GM18520 (cell line): ENCODE results near the gene TBC1D5.

Experiments used
- ATAC-seq: cut with Tn5 transposase; IDR thresholded peaks from one replicate; pipeline ENCODE4 v1.9.1; 2021; ENCODE audit not compliant: unreplicated experiment

The TBC1D5 gene

DNA sequence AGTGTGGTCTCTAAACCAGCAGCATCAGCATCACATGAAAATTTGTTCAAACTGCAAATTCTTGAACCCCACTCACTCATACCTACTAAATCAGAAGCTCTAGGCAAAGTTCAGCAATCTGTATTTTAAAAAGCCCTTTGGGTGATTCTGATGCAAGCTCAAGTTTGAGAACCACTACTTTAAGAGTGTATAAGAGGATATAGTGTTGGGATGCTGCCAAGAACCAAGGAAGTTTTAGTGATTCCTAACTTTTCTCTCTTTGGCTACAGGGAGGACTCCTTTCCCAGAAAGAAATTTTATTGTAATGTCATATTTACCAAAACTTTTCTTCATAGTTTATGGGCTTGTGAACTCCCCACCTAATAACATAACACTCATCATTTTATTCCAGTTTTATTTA lies 422.2 kb downstream of the TBC1D5 start:
- no peak for ATAC-seq

DNA sequence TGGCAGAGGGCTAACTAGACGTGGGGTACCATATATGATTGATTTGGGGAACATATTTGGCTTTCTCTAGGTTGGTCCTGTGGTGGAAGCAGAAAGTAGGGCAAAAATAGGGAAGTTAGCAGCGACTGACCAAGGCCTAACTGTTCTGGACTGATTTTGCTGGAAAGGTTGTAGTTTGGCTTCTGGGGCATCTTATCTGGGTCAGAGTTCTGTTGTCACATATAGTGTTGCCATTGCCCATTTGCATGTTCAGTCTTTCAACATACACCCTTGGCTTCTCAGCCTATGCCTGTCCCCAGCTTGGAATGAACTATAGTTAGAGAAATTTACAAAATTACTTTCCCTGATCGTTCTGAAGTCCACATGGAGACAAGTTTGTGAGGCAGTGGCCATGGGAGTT lies 426.5 kb downstream of the TBC1D5 start:
- ATAC-seq: no peak

DNA sequence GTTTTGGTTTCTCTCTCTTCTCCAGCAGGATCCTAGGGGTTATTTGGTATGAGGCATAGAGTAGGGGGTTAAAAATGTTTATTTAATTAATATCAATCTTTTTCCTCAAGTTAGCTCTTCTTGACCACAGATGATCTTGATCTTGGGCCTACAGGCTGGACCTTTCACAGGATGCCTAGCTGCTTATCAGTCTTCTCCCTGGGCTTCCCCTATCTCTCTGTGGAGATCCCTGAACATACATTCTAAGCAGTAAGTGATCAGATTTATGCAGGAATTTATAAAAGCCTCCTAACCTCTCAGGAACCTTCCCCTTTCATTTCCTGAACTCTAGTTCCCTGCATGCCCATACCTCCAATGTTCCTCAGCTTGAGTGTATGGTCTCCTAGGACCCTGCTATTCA lies 428.3 kb downstream of the TBC1D5 start:
- ATAC-seq: no peak

DNA sequence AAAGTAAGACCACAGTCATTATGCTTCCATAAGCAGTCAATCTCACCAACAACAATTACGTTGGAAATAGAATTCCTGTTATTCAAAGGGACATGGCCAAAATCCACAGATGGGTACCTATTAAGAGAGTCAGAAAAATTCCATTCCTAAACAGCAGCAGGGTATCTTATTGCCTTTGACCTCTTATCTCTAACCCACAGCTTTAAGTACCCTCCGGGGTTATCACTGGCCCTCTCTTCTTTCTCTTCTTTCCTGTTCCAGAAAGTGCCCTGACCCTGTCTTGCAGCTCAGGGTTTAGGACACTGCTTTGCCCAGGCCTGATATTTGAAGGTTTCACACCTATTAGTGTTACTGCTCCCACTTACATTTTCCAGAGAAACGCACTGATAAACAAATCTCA lies 428.7 kb downstream of the TBC1D5 start:
- no peak for ATAC-seq

DNA sequence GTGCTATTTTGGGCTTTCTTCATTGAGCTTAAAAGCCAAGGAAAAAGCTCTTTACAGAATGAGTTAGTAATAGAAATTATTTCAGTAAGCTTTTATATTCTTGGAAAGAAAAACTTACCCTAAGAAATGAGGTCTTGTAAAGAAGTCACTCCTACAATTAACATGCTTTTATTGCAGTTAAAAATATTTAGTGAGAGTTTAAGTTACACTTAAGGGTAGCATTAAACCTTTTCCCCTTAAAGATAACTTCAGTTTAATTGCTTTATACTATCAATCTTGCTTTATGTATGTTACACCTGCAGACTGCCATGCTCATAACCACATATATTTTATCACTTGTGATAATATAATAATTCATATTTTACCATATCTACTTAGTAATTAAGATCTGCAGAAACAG lies 431.4 kb downstream of the TBC1D5 start:
- no peak for ATAC-seq

DNA sequence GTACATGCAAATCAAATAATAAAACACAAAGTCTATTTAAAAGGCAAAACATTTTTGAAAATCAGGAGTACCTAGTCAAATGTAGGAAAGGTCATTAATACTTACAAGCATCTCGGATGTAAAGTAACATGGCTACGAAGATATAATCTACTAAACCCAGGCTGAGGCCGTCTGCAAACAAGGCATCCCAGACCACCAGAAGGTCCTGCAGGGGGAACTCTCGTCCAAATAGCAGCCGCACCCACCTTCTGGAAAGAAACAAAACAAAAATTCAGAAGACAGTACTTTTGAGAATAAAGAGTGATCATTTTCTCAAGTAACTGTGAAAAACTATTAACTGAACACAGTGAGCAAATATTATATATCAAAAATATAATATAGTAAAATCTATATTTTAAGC lies 434.5 kb downstream of the TBC1D5 start:
- ATAC-seq: no peak

DNA sequence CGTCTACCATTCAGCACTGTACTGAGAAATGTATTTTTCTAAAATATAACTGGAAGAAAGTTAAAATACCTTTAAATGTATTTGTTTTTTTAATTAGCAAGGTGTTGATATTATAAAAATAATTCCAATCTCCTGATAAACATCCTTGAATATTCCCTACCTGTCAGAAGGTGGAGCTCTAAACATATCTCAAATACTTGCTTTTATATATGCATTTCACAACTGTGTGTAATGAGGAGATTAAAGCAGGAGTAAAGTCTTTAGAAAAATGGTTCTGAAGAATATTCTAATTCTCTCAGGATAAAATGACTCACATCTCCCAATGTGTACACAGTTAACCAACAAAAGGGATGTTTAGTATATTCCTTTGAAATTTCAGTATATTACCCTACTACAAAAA lies 434.9 kb downstream of the TBC1D5 start:
- ATAC-seq: no peak

DNA sequence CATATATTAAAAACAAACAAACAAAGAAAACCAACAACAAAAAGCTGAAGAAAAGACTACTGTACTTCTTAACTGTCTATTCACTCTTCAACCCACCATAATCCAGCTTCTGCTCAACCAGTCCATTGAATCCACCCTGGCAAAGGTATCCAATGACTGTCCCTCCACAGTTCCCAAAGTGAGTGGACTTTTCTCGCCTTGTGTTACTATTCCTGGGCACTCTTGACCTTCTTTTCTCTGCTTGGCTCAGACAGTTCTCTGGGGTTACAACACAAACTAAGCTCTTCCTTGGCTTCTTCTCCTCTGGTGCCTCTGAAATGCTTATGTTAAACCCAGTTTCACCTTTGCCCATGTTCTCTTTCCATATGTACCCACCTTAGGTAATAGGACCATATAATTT lies 437.5 kb downstream of the TBC1D5 start:
- no peak for ATAC-seq

DNA sequence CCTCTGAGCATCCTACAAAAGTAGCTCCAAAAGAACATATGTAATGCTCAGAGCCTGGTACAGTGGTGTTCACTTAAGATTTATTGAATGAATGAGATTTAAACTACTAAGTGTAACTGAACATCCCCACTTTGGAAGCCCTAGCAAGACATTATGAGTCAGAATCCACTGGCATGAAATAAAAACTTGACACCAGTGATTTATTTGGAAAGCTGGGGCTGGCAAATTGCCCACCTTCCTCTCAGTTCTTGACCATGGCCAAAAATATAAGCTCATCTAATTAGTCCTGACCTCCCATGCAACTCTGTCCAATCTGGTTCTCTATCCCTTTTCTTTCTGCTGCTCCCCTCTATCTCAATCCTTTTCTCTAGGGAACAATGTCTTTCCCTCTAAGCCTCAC lies 439.7 kb downstream of the TBC1D5 start:
- no peak for ATAC-seq

DNA sequence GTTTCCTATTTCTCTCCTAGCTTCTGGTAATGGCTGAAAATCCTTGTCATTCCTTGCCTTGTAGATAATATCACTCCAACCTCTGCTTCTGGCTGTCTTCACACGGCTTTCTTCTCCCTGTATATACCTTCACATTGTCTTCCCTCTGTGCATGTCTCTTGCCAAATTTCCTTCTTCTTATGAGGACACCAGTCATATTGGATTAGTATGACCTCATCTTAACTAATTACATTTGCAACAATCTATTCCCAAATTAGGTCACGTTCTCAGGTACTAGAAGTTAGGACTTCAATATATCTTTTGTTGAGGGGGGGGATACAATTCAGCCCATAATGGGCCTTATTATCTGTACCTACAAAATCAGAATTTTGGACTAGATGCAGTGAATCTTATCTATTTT lies 440.3 kb downstream of the TBC1D5 start:
- ATAC-seq: no peak

DNA sequence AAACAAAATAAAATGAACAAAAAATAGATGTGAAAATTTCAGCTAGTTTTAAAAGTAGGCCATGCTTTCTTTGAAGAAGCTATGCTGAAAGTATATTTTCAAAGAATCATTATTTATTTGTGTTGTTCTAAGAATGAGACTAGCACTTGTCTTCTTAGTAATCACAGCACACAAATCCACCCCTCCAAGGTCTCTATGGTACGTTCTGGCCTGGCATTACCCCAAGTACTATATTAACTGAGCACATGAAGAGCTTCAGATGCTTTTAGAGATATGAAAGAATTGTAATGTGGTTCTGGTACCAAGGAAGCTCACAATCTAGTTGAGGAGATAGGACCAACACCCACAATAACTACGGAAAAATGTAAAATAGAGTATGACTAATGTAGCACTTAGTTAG lies 441.2 kb downstream of the TBC1D5 start:
- no peak for ATAC-seq

DNA sequence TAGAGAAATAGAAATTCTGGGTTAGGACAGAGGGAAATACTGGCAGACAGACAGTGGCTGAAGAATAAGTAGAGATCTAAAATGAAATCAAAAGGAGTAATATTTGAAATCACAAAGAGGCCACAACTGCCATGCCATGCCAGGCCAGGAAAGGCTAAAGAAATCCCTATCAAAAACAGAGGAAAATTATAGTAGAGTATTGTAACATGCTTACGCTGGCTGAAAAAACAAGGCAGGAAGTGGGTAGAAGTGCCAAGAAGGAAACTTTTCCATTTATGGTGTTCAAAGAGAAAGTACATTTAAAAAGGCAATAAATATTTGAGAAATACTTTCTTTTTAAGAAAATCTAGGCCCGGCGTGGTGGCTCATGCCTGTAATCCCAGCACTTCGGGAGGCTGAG lies 442.0 kb downstream of the TBC1D5 start:
- no peak for ATAC-seq

DNA sequence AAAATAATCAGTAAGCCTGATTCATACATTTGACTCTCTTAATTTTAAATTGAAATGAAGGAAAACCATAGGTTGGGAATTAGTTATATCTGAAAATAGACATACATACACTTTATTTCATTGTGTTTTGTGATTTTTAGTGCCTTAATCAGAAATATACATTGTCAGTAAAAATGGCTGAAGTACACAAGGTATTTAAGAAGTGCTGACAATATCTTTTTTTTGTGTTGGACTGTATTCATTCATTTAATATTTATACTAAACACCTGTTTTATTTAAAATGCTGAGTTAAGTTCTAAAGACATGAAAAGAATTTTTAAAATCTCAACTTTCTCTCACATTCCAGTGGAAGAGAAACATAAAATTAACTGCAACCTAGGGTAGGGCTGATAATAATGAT lies 444.4 kb downstream of the TBC1D5 start:
- no peak for ATAC-seq

DNA sequence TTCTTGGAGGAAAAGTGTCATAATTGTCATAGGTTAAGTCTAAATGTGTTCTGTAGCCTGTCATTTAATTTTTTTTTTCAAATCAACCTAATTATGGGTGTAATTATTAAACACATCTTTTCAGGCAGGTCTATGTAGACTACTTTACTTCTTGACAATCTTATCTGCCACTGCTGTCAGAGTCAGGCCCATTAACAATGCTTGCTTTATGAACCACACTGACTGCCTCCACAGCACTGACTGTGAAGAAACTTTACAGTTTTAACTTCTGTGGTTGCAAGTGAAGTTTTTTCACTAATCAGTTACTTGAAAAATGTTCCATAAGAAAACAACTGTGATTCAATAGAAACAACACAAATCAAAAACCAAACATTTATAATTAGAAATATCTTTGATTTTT lies 449.9 kb downstream of the TBC1D5 start:
- no peak for ATAC-seq

DNA sequence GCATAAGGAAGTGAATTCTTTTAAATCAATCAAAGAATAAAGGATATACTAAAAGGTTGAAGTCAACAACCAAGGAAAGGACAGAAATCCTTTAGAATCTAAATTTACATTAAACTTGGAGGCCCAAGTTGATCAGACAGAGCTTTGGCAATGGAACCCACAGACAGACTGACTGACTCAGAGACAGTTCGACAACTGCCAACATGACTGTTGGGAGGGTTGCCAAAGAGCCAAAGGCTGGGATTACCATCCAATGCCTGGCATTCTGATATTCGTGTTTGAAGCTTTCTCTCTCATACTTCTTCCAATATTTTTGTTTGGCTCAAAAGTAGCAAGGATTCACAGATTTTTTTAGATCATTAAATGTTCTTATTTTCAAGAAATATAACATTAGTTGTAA lies 451.5 kb downstream of the TBC1D5 start:
- no peak for ATAC-seq

DNA sequence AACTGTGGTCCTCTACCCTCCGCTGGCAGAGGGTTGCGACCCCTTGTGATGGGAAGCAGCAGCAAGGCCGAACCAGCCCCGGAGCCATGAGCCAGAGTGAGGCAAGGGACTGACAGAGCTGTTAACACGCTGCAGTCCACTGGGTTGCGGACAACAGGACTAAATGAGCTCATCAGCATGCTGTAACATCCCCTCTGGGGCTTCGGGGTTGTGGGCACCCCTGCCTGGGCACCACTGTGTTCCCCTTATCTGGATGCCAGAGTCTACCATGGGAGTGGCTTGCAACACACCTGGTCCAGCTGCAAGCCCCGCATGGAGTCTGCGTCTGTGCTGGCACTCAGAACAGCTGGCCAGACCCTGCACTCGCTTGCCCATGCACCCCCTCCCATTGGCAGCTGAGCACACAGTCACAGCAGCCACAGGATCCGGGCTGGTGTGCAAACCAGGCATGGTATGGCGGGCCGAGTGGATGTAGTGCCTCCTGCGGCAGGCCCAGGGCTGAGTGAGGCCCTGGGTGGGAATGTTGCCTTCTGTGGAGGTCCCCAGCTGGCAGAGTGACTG lies 453.5 kb downstream of the TBC1D5 start:
- ATAC-seq: no peak

DNA sequence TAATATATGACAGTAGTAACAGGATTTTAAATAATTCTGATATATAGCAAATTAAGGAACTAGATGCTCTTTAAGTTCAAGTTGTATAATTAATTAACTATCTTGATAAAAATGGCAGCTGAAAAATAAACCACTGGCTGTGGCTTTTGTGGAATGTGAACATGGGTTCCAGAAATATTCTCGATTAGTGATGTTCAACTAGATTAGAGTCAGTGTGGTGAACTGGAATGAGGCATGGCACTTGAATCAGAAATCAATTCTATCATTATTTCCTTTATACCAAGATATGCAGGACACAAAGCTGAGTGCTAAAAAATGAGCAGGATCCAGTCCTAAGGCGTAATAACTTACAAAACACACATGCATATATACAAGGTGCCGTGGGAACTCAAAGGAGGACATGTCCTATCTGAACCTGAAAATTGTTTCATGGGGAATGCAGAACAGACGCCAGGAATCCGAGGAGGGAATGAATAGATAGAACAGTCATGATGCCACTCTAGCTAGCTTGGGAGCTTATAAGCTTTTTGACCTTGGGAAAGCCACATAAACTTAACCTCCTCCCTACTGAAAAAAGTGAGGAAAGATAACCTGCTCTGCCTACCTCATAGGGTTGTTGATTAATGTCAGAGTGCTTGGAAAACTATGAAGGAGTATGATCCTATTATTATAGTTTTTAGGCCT lies 455.3 kb downstream of the TBC1D5 start:
- ATAC-seq: no peak

DNA sequence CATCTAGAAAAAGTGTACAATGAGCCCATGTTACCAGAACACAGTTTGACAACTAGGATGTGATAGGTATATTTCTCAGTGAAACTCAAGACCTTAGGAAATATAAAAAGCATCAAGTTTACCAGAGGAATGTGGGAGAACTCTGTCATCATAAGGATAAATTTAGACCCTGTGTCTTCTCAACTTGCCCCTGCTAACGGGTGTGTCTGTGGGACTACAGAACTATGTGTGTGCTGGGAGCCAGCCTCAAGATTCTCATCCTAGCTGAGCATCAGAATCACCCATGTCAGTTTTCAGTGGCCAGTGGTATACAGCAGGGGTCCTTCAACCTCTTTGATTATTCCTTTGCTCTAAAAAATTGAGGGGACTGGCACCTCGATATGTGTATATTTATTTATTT lies 464.4 kb downstream of the TBC1D5 start:
- ATAC-seq: no peak

DNA sequence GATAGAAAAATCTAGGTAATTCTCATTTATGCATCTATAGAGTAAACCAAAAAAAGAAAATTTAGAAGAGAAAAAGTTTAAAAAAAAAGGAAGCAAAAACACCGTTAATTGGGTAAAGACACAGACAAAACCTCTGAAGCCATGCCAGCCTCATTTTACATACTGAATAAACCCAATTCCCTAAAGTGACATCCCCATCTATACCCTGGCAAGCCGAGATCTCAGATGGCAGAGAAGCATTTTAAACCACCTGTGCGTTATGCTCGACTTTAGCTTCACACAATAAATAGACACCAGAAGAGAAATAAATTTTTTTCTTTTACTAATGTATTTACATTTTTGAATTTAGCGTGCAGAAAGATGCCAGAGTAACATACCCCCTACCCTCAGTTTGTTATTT lies 475.6 kb downstream of the TBC1D5 start:
- ATAC-seq: no peak

DNA sequence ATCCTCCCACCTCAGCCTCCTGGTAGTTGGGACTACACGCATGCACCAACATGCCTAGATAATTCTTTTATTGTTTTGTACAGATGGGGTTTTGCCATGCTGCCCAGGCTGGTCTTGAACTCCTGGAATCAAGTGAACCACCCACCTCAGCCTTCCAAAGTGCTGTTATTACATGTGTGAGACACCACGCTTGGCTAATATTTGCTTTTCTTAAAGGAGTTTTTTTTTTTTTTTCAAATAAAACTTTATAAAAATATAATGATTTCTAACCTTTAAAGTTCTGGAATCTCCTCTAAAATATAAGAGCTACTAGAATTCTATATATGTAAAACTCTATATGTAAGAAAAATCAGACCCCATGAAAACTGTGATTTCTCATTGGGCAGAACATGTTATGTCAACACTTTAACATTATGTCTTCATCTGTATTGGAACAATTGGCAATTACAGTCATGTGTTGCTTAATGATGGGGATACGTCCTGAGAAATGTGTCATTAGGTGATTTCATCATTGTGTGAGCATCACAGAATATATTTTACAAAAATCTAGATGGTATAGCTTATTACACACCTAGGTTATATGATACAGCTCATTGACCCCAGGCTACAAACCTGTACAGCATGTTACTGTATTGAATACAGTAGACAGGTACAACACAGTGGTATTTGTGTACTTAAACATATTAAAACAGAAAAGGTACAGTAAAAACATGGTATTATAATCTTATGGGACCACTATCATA lies 480.6 kb downstream of the TBC1D5 start:
- no peak for ATAC-seq

DNA sequence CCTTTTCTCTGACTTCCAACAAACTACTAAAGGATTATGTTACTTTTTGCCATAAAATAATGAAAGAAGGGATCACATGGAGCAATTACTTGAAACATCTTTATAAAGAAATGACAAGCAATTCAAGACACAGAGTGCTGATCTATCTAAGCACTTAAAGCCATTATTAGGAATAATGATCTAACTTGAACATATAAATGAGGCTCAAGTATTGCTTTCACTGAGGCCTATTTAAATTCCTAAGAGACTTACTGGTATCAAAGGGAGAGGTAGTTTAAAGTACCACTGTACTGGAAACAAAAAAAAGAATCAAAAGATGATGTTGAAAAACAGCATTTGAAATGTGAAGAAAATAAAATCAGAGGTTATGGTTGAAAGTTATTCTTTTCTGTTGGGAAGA lies 482.2 kb downstream of the TBC1D5 start:
- ATAC-seq: no peak

DNA sequence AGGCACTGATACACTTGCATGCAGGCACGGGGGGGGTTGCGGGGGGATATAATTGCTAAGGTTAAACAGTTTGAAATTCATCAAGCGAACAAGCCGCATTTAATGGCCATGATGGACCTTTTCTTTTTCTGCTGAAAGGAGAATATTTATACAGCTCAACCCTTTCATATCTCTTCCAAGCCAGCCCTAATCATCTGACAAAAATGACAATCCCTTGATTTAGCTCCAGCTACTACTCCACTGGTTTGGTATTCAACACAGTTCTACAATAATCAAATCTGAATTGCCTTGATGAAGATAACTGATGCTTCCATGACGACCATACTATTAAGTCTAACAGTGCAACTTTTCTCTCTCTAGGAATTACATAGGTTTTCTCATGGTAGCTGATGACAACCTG lies 482.7 kb downstream of the TBC1D5 start:
- ATAC-seq: no peak
